ENCODE measurements around the gene IFITM1.
A peak's percentile ranks its signal among the peaks of the same experiment; 100 is the strongest.
"Not testable (repeated sequence)": the region's sequence is repeated elsewhere in the genome, so short reads cannot be mapped to it uniquely, and the experiment has no call there.

IFITM1 gene

GRCh38 chr11:350723-351255 lies 36.9 kb downstream of the IFITM1 start:
- DNase-seq: no peak

- DNase-seq: no peak
Observed at GRCh38 chr11:351411-351810, 37.6 kb downstream of the IFITM1 start.

GRCh38 chr11:352456-353031 lies 38.7 kb downstream of the IFITM1 start:
- DNase-seq: no peak

GRCh38 chr11:353179-353873 lies 39.5 kb downstream of the IFITM1 start:
- DNase-seq: no peak

GRCh38 chr11:355581-356458 lies 42.0 kb downstream of the IFITM1 start:
- DNase-seq: peak; percentile 40

GRCh38 chr11:356610-357009 lies 42.8 kb downstream of the IFITM1 start:
- DNase-seq: no peak

- no peak for DNase-seq
Observed at GRCh38 chr11:357582-357981, 43.7 kb downstream of the IFITM1 start.

GRCh38 chr11:358129-358800 lies 44.4 kb downstream of the IFITM1 start:
- DNase-seq: no peak

GRCh38 chr11:359181-359714 lies 45.4 kb downstream of the IFITM1 start:
- no peak for DNase-seq

- DNase-seq: no peak
Observed at GRCh38 chr11:360326-361280, 46.8 kb downstream of the IFITM1 start.

GRCh38 chr11:362642-363442 lies 49.0 kb downstream of the IFITM1 start:
- no peak for DNase-seq

- DNase-seq: not testable (repeated sequence)
Observed at GRCh38 chr11:363443-363805, 49.6 kb downstream of the IFITM1 start.

GRCh38 chr11:363948-364761 lies 50.3 kb downstream of the IFITM1 start:
- no peak for DNase-seq
